Measurements from ENCODE around the gene CD300LF.

DNA sequence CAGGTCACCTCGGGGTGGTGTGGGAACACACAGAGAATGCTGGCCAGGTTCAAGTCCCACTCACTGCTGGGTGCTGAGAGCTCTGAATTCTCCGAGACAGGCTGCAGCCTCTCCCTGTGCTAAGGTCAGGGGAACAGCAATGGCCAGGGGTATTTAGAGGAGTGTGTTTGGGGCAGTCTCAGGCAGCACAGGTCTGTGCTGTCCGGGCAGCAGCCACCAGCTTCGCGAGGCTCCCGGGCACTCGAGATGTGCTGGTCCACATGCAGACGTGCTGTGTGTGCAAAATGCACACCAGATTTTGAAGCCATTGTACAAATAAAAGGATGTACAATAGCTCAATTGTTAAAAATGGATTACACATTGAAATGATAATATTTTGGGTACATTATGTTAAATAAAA, 42.8 kb upstream of the CD300LF start:
- no peak for TF ChIP-seq CTCF (IDR thresholded peaks at IDR 0.05)
- TF ChIP-seq, protein P1, sequence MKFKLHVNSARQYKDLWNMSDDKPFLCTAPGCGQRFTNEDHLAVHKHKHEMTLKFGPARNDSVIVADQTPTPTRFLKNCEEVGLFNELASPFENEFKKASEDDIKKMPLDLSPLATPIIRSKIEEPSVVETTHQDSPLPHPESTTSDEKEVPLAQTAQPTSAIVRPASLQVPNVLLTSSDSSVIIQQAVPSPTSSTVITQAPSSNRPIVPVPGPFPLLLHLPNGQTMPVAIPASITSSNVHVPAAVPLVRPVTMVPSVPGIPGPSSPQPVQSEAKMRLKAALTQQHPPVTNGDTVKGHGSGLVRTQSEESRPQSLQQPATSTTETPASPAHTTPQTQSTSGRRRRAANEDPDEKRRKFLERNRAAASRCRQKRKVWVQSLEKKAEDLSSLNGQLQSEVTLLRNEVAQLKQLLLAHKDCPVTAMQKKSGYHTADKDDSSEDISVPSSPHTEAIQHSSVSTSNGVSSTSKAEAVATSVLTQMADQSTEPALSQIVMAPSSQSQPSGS (CRISPR knock-in tag; IDR thresholded peaks at IDR 0.05; ENCODE audit: borderline replicate concordance, low read depth) = no peak
- no peak for TF ChIP-seq USF2 (CRISPR knock-in tag; IDR thresholded peaks at IDR 0.05)
- no peak for TF ChIP-seq NR2C2 (CRISPR knock-in tag; IDR thresholded peaks at IDR 0.05)
- TF ChIP-seq, protein P2, sequence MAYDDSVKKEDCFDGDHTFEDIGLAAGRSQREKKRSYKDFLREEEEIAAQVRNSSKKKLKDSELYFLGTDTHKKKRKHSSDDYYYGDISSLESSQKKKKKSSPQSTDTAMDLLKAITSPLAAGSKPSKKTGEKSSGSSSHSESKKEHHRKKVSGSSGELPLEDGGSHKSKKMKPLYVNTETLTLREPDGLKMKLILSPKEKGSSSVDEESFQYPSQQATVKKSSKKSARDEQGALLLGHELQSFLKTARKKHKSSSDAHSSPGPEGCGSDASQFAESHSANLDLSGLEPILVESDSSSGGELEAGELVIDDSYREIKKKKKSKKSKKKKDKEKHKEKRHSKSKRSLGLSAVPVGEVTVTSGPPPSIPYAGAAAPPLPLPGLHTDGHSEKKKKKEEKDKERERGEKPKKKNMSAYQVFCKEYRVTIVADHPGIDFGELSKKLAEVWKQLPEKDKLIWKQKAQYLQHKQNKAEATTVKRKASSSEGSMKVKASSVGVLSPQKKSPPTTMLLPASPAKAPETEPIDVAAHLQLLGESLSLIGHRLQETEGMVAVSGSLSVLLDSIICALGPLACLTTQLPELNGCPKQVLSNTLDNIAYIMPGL (CRISPR knock-in tag; IDR thresholded peaks at IDR 0.05) = no peak
- TF ChIP-seq, protein P3, sequence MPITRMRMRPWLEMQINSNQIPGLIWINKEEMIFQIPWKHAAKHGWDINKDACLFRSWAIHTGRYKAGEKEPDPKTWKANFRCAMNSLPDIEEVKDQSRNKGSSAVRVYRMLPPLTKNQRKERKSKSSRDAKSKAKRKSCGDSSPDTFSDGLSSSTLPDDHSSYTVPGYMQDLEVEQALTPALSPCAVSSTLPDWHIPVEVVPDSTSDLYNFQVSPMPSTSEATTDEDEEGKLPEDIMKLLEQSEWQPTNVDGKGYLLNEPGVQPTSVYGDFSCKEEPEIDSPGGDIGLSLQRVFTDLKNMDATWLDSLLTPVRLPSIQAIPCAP (CRISPR knock-in tag; IDR thresholded peaks at IDR 0.05) = no peak
- no peak for TF ChIP-seq TEAD1 (CRISPR knock-in tag; IDR thresholded peaks at IDR 0.05)
- TF ChIP-seq, protein P4, sequence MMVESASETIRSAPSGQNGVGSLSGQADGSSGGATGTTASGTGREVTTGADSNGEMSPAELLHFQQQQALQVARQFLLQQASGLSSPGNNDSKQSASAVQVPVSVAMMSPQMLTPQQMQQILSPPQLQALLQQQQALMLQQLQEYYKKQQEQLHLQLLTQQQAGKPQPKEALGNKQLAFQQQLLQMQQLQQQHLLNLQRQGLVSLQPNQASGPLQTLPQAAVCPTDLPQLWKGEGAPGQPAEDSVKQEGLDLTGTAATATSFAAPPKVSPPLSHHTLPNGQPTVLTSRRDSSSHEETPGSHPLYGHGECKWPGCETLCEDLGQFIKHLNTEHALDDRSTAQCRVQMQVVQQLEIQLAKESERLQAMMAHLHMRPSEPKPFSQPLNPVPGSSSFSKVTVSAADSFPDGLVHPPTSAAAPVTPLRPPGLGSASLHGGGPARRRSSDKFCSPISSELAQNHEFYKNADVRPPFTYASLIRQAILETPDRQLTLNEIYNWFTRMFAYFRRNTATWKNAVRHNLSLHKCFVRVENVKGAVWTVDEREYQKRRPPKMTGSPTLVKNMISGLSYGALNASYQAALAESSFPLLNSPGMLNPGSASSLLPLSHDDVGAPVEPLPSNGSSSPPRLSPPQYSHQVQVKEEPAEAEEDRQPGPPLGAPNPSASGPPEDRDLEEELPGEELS (CRISPR knock-in tag; IDR thresholded peaks at IDR 0.05) = no peak
- no peak for TF ChIP-seq FOXJ3 (CRISPR knock-in tag; IDR thresholded peaks at IDR 0.05; ENCODE audit: borderline replicate concordance)
